Trophoblast cell (in vitro differentiated cells and primary cell): ENCODE results near the gene TTI1.

ENCODE experiments used
- DNase-seq, 2 donors: peaks; one replicate each; pipeline ENCODE4 v3.0.0-alpha.2; 2016
- H2AFZ ChIP-seq: 2 replicates; pipeline ENCODE4 v1.6.1; 2013; ENCODE audit warnings: low read length, moderate library complexity, mild to moderate bottlenecking; ENCODE audit not compliant: insufficient read depth, poor library complexity
- H2AK5ac ChIP-seq: 2 replicates; pipeline ENCODE4 v1.6.1; 2013; ENCODE audit warnings: mild to moderate bottlenecking, low read length
- H2BK120ac ChIP-seq: 2 replicates; pipeline ENCODE4 v1.6.1; 2013; ENCODE audit warnings: low read length, mild to moderate bottlenecking, moderate library complexity; ENCODE audit not compliant: insufficient read depth, poor library complexity
- H2BK12ac ChIP-seq: 2 replicates; pipeline ENCODE4 v1.6.1; 2013; ENCODE audit warnings: mild to moderate bottlenecking, low read length, moderate library complexity
- H2BK5ac ChIP-seq: 2 replicates; pipeline ENCODE4 v1.6.1; 2013; ENCODE audit warnings: low read length, low read depth, moderate library complexity, mild to moderate bottlenecking; ENCODE audit not compliant: poor library complexity
- H3K14ac ChIP-seq: 2 replicates; pipeline ENCODE4 v1.6.1; 2013; ENCODE audit warnings: mild to moderate bottlenecking, low read length
- H3K18ac ChIP-seq: 2 replicates; pipeline ENCODE4 v1.6.1; 2013; ENCODE audit warnings: mild to moderate bottlenecking, low read length
- H3K23ac ChIP-seq: 2 replicates; pipeline ENCODE4 v1.6.1; 2013; ENCODE audit warnings: low read length
- H3K27ac ChIP-seq: 2 replicates; pipeline ENCODE4 v1.5.1; 2013; ENCODE audit warnings: low read depth, mild to moderate bottlenecking, inconsistent platforms, low read length, moderate library complexity
- H3K27me3 ChIP-seq: 2 replicates; pipeline ENCODE4 v1.6.1; 2013; ENCODE audit warnings: inconsistent platforms, mild to moderate bottlenecking, low read length, moderate library complexity; ENCODE audit not compliant: insufficient read depth
- H3K36me3 ChIP-seq, 2 experiments: 1 replicate in 1 of 2; 2 replicates in 1 of 2; pipeline ENCODE4 v1.6.1; 2013; ENCODE audit warnings: low read length in 2 of 2, mild to moderate bottlenecking in 2 of 2, moderate library complexity in 1 of 2; ENCODE audit not compliant: insufficient read depth in 2 of 2, control insufficient read depth in 1 of 2
- H3K4ac ChIP-seq: 2 replicates; pipeline ENCODE4 v1.6.1; 2013; ENCODE audit warnings: low read depth, mild to moderate bottlenecking, low read length, moderate library complexity
- H3K4me1 ChIP-seq, 2 experiments: 1 replicate in 1 of 2; 2 replicates in 1 of 2; pipeline ENCODE4 v1.6.1; 2013; ENCODE audit warnings: low read length in 2 of 2, mild to moderate bottlenecking in 2 of 2, moderate library complexity in 1 of 2; ENCODE audit not compliant: insufficient read depth in 2 of 2, control insufficient read depth in 1 of 2
- H3K4me2 ChIP-seq: 2 replicates; pipeline ENCODE4 v1.6.1; 2013; ENCODE audit warnings: inconsistent platforms, mild to moderate bottlenecking, low read length, moderate library complexity
- H3K4me3 ChIP-seq: 2 replicates; pipeline ENCODE4 v1.5.1; 2013; ENCODE audit warnings: mild to moderate bottlenecking, low read depth, low read length, inconsistent platforms
- H3K79me1 ChIP-seq: one replicate; pipeline ENCODE4 v1.6.1; 2013; ENCODE audit warnings: low read length
- H3K79me2 ChIP-seq: 2 replicates; pipeline ENCODE4 v1.6.1; 2013; ENCODE audit warnings: low read length, mild to moderate bottlenecking; ENCODE audit not compliant: control insufficient read depth, insufficient read depth, poor library complexity
- H3K9ac ChIP-seq: 2 replicates; pipeline ENCODE4 v1.6.1; 2013; ENCODE audit warnings: mild to moderate bottlenecking, low read length
- H3K9me3 ChIP-seq: 2 replicates; pipeline ENCODE4 v1.6.1; 2013; ENCODE audit warnings: low read depth, mild to moderate bottlenecking, control low read depth, inconsistent platforms, low read length; ENCODE audit not compliant: insufficient read depth
- H4K12ac ChIP-seq: 2 replicates; pipeline ENCODE4 v1.6.1; 2013; ENCODE audit warnings: low read depth, mild to moderate bottlenecking, low read length, moderate library complexity
- H4K8ac ChIP-seq: 2 replicates; pipeline ENCODE4 v1.6.1; 2013; ENCODE audit warnings: low read depth, mild to moderate bottlenecking, low read length, moderate library complexity
- H4K91ac ChIP-seq: one replicate; pipeline ENCODE4 v1.6.1; 2013; ENCODE audit warnings: low read depth, mild to moderate bottlenecking, low read length, moderate library complexity
- WGBS: extraction: QIAGEN DNeasy Blood & Tissue Kit; methylation state at CpG from one replicate; pipeline ENCODE4 v1.1.7; 2013; ENCODE audit warnings: missing lambda C conversion rate; ENCODE audit not compliant: insufficient read length, insufficient coverage; ENCODE audit errors: extremely low coverage; 5-methylcytosine and 5-hydroxymethylcytosine counted together

TTI1 gene

GRCh38 chr20:37936451-37936850 is 96.8 kb downstream of the TTI1 start:
- Histone ChIP-seq H3K79me2 (no peaks in the 10 kb centered on the region), H4K91ac (no peak overlapping the region), H2AFZ (no peak overlapping the region), H3K9ac (no peak overlapping the region), H3K4me1 (peaks cover 2 to 5% of the 10 kb centered on the region in 2 experiments), H3K27me3 (no peaks in the 10 kb centered on the region), H3K36me3 (no peaks in the 10 kb centered on the region), H4K8ac (no peak overlapping the region), H3K4ac (no peak overlapping the region), H3K4me2 (no peak overlapping the region), H3K79me1 (no peaks in the 10 kb centered on the region), H3K14ac (no peak overlapping the region), H4K12ac (no peak overlapping the region), H3K23ac (no peak overlapping the region), H2BK12ac (no peak overlapping the region), H3K9me3 (peaks cover 6% of the 10 kb centered on the region), H3K18ac (no peak overlapping the region), H2AK5ac (no peak overlapping the region), H2BK5ac (no peak overlapping the region), H3K27ac (no peak overlapping the region), H3K4me3 (no peak overlapping the region), H2BK120ac (no peak overlapping the region)
- DNase-seq, result no peak
- no CpG with 5 or more reads among the region's 8 CpGs for WGBS

GRCh38 chr20:37936041-37936440 is 97.2 kb downstream of the TTI1 start:
- H3K4ac ChIP-seq, result no peak overlapping the region
- no peak overlapping the region for H3K4me3 ChIP-seq
- peaks cover 6% of the 10 kb centered on the region for H3K9me3 ChIP-seq
- H3K27ac ChIP-seq, result no peak overlapping the region
- H3K4me2 ChIP-seq, result no peak overlapping the region
- no peak overlapping the region for H3K9ac ChIP-seq
- H4K8ac ChIP-seq, result no peak overlapping the region
- H3K23ac ChIP-seq, result no peak overlapping the region
- no peaks in the 10 kb centered on the region for H3K27me3 ChIP-seq
- H4K12ac ChIP-seq, result no peak overlapping the region
- H2BK12ac ChIP-seq, result no peak overlapping the region
- H3K79me1 ChIP-seq, result no peaks in the 10 kb centered on the region
- H2BK120ac ChIP-seq, result no peak overlapping the region
- WGBS, result no CpG with 5 or more reads among the region's 10 CpGs
- no peak overlapping the region for H4K91ac ChIP-seq
- H3K79me2 ChIP-seq, result no peaks in the 10 kb centered on the region
- H2AFZ ChIP-seq, result no peak overlapping the region
- no peaks in the 10 kb centered on the region for H3K36me3 ChIP-seq
- DNase-seq, result no peak
- H2BK5ac ChIP-seq, result no peak overlapping the region
- H3K4me1 ChIP-seq, result peaks cover 2 to 5% of the 10 kb centered on the region in 2 experiments
- H3K18ac ChIP-seq, result no peak overlapping the region
- no peak overlapping the region for H2AK5ac ChIP-seq
- no peak overlapping the region for H3K14ac ChIP-seq

- Histone ChIP-seq H3K9ac (no peak overlapping the region), H2BK5ac (no peak overlapping the region), H3K79me2 (no peaks in the 10 kb centered on the region), H4K12ac (no peak overlapping the region), H3K18ac (no peak overlapping the region), H2AK5ac (no peak overlapping the region), H3K79me1 (no peaks in the 10 kb centered on the region), H3K4me3 (no peak overlapping the region), H2BK12ac (no peak overlapping the region), H4K91ac (no peak overlapping the region), H3K4me2 (no peak overlapping the region), H3K23ac (no peak overlapping the region), H3K36me3 (no peaks in the 10 kb centered on the region), H3K9me3 (peaks cover 6% of the 10 kb centered on the region), H3K4ac (no peak overlapping the region), H3K27ac (no peak overlapping the region), H2AFZ (no peak overlapping the region), H3K14ac (no peak overlapping the region), H4K8ac (no peak overlapping the region), H3K4me1 (peaks cover 2 to 5% of the 10 kb centered on the region in 2 experiments), H2BK120ac (no peak overlapping the region), H3K27me3 (no peaks in the 10 kb centered on the region)
- no peak for DNase-seq
- WGBS, result no CpG with 5 or more reads among the region's 7 CpGs
Observed at GRCh38 chr20:37935435-37935834, 97.8 kb downstream of the TTI1 start.

- no peak overlapping the region for H3K23ac ChIP-seq
- no peak overlapping the region for H2BK5ac ChIP-seq
- no peak for DNase-seq
- no peaks in the 10 kb centered on the region for H3K27me3 ChIP-seq
- H2BK120ac ChIP-seq, result no peak overlapping the region
- H2AFZ ChIP-seq, result no peak overlapping the region
- peaks cover 3% of the 10 kb centered on the region for H3K9me3 ChIP-seq
- H3K4me1 ChIP-seq, result peaks cover 2 to 5% of the 10 kb centered on the region in 2 experiments
- H3K18ac ChIP-seq, result no peak overlapping the region
- no peak overlapping the region for H3K14ac ChIP-seq
- H3K79me2 ChIP-seq, result no peaks in the 10 kb centered on the region
- H2AK5ac ChIP-seq, result no peak overlapping the region
- no peak overlapping the region for H3K4me3 ChIP-seq
- no peak overlapping the region for H4K91ac ChIP-seq
- H3K9ac ChIP-seq, result no peak overlapping the region
- no peak overlapping the region for H4K8ac ChIP-seq
- no peaks in the 10 kb centered on the region for H3K79me1 ChIP-seq
- no peak overlapping the region for H4K12ac ChIP-seq
- H2BK12ac ChIP-seq, result no peak overlapping the region
- no peaks in the 10 kb centered on the region for H3K36me3 ChIP-seq
- WGBS, result no CpG with 5 or more reads among the region's 14 CpGs
- no peak overlapping the region for H3K4me2 ChIP-seq
- H3K27ac ChIP-seq, result no peak overlapping the region
- H3K4ac ChIP-seq, result no peak overlapping the region
Observed at GRCh38 chr20:37934634-37935375, 98.5 kb downstream of the TTI1 start.
